Measurements from ENCODE around the gene FBLN5. TPM values are rescaled to one million over a fixed set of nuclear protein-coding genes. Genes with fewer than 3 reads are reported as not detected.

Gene FBLN5
- total and polyA plus RNA-seq, 2 donors (not counting 3 experiments of a cell fraction or from before 2014, with no cell fraction given), result 27.6 to 33.1 TPM

DNA sequence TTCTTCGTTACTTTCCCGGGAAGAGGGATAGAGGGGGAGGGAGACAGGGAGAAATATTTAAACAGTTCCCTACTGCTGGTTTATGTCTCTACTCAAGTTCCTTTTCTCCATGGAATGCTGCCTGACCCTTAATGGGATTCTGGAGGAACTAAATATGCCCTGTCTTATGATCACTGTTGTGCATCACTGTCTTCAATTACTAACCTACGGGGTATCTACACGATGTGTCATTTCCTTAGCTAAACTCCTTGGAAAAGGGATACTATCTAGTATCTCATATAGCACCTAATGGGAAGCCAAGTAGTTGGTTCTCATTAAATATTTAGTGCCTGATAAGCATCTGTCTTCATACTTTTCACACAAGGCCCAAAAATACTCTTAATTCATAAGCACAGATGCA lies 37.5 kb upstream of the FBLN5 start:
- peak; percentile 65 for DNase-seq (ENCODE audit: low read depth, low spot score)
- H2AFZ ChIP-seq (ENCODE audit: low read depth, low read length), result no peak overlapping the region
- peaks cover 5% of the 10 kb centered on the region for H3K79me2 ChIP-seq (ENCODE audit: control insufficient read depth, insufficient read depth, low read length)
- H3K36me3 ChIP-seq (ENCODE audit: control insufficient read depth in 2 of 2, extremely low read depth in 1 of 2, insufficient read depth in 2 of 2, low read length in 2 of 2), result peaks cover 3 to 6% of the 10 kb centered on the region in 2 experiments
- H4K20me1 ChIP-seq (replicated peaks; ENCODE audit: control insufficient read depth, extremely low read depth, insufficient read depth, low read length), result no peaks in the 10 kb centered on the region
- H3K9me3 ChIP-seq (replicated peaks; ENCODE audit: control insufficient read depth, insufficient read depth, low read length), result no peaks in the 10 kb centered on the region
- no peak for FAIRE-seq
- intact Hi-C loops (cut with micrococcal nuclease), result no loop called here
- dilution Hi-C loops (cut with MboI; ENCODE audit: extremely low pct_ligation_motif_present, low sequenced_read_pairs), result no loop called here
- BruUV-seq (replicated peaks), result no TSS peak
- no peaks in the 10 kb centered on the region for H3K9me1 ChIP-seq (replicated peaks; ENCODE audit: control insufficient read depth, extremely low read depth, insufficient read depth, low read length)
- no peaks in the 10 kb centered on the region for H3K27me3 ChIP-seq (ENCODE audit: control insufficient read depth in 2 of 2, insufficient read depth in 2 of 2, low read length in 2 of 2)
- CTCF ChIA-PET, result interaction anchor here (0.6 to 5.5 kb wide), 4 partner anchors 12 to 38 kb away, joined by 3 to 88 read pairs (median 4); no protein-coding TSS in a partner anchor
- TF ChIP-seq POLR2A (IDR thresholded peaks at IDR 0.05; ENCODE audit: low read depth, low read length), result no peak
- peak; percentile 51 for TF ChIP-seq FOS (IDR thresholded peaks at IDR 0.05; ENCODE audit: borderline replicate concordance, insufficient read depth, low read length)
- TF ChIP-seq, protein P1, sequence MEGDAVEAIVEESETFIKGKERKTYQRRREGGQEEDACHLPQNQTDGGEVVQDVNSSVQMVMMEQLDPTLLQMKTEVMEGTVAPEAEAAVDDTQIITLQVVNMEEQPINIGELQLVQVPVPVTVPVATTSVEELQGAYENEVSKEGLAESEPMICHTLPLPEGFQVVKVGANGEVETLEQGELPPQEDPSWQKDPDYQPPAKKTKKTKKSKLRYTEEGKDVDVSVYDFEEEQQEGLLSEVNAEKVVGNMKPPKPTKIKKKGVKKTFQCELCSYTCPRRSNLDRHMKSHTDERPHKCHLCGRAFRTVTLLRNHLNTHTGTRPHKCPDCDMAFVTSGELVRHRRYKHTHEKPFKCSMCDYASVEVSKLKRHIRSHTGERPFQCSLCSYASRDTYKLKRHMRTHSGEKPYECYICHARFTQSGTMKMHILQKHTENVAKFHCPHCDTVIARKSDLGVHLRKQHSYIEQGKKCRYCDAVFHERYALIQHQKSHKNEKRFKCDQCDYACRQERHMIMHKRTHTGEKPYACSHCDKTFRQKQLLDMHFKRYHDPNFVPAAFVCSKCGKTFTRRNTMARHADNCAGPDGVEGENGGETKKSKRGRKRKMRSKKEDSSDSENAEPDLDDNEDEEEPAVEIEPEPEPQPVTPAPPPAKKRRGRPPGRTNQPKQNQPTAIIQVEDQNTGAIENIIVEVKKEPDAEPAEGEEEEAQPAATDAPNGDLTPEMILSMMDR (IDR thresholded peaks at IDR 0.05; ENCODE audit: extremely low read depth in 1 of 2, insufficient read depth in 1 of 2, low read depth in 1 of 2, low read length in 2 of 2), result no peak
- TF ChIP-seq GATA2 (IDR thresholded peaks at IDR 0.05; ENCODE audit: insufficient read depth, insufficient read length, low read depth, low read length), result peak; percentile 72
- POLR2A ChIA-PET, result no interaction called here
- H3K4me1 ChIP-seq (ENCODE audit: control insufficient read depth, extremely low read depth, insufficient read depth, low read length), result peaks cover 46% of the 10 kb centered on the region
- H3K4me3 ChIP-seq (replicated peaks in 1 of 3; ENCODE audit: insufficient read depth in 1 of 3, low read depth in 1 of 3, low read length in 3 of 3), result no peak overlapping the region
- peak overlapping the region; percentile 8 for H3K4me2 ChIP-seq (ENCODE audit: insufficient read depth, low read length)
- H3K9ac ChIP-seq (replicated peaks; ENCODE audit: extremely low read depth, insufficient read depth, low read length), result no peak overlapping the region
- peak overlapping the region; percentile 51 for H3K27ac ChIP-seq (ENCODE audit: insufficient read depth, low read depth, low read length)

- ChIA-PET CTCF (interaction anchor here (5.5 kb wide), 1 partner anchor 13 kb away, joined by 88 read pairs; no protein-coding TSS in a partner anchor), POLR2A (interaction anchor here (0.6 kb wide), 1 partner anchor 8 kb away, joined by 6 read pairs; no protein-coding TSS in a partner anchor)
- no TSS peak for BruUV-seq (replicated peaks)
- Histone ChIP-seq H3K27me3 (ENCODE audit: control insufficient read depth in 2 of 2, insufficient read depth in 2 of 2, low read length in 2 of 2) (no peaks in the 10 kb centered on the region), H3K27ac (ENCODE audit: insufficient read depth, low read depth, low read length) (peak overlapping the region; percentile 39), H3K9me3 (replicated peaks; ENCODE audit: control insufficient read depth, insufficient read depth, low read length) (no peaks in the 10 kb centered on the region), H3K36me3 (ENCODE audit: control insufficient read depth in 2 of 2, extremely low read depth in 1 of 2, insufficient read depth in 2 of 2, low read length in 2 of 2) (peaks cover 3 to 6% of the 10 kb centered on the region in 2 experiments), H3K4me3 (replicated peaks in 1 of 3; ENCODE audit: insufficient read depth in 1 of 3, low read depth in 1 of 3, low read length in 3 of 3) (no peak overlapping the region), H3K9ac (replicated peaks; ENCODE audit: extremely low read depth, insufficient read depth, low read length) (no peak overlapping the region), H2AFZ (ENCODE audit: low read depth, low read length) (no peak overlapping the region), H3K4me2 (ENCODE audit: insufficient read depth, low read length) (peak overlapping the region; percentile 68), H4K20me1 (replicated peaks; ENCODE audit: control insufficient read depth, extremely low read depth, insufficient read depth, low read length) (no peaks in the 10 kb centered on the region), H3K9me1 (replicated peaks; ENCODE audit: control insufficient read depth, extremely low read depth, insufficient read depth, low read length) (no peaks in the 10 kb centered on the region), H3K4me1 (ENCODE audit: control insufficient read depth, extremely low read depth, insufficient read depth, low read length) (peaks cover 51% of the 10 kb centered on the region), H3K79me2 (ENCODE audit: control insufficient read depth, insufficient read depth, low read length) (peaks cover 7% of the 10 kb centered on the region)
- intact Hi-C loops (cut with micrococcal nuclease), result loop anchor here (5.0 kb wide), 2 partner anchors 124 to 474 kb away; partner anchors contain the start of gene ATXN3
- no peak for FAIRE-seq
- TF ChIP-seq POLR2A (IDR thresholded peaks at IDR 0.05; ENCODE audit: low read depth, low read length) (no peak), JUN (IDR thresholded peaks at IDR 0.05; ENCODE audit: borderline replicate concordance, insufficient read depth, insufficient read length, low read depth) (no peak), EZH2 (IDR thresholded peaks at IDR 0.05; ENCODE audit: borderline replicate concordance, low read depth, low read length, severe bottlenecking) (no peak), POLR2AphosphoS5 (IDR thresholded peaks at IDR 0.05; ENCODE audit: insufficient read depth, low read depth, low read length) (no peak), GATA2 (IDR thresholded peaks at IDR 0.05; ENCODE audit: insufficient read depth, insufficient read length, low read depth, low read length) (no peak), MYC (IDR thresholded peaks at IDR 0.05; ENCODE audit: low read depth, low read length) (no peak), MAX (IDR thresholded peaks at IDR 0.05; ENCODE audit: insufficient read depth, insufficient read length) (no peak), FOS (IDR thresholded peaks at IDR 0.05; ENCODE audit: borderline replicate concordance, insufficient read depth, low read length) (no peak)
- TF ChIP-seq, protein P1 (IDR thresholded peaks at IDR 0.05; ENCODE audit: extremely low read depth in 1 of 2, insufficient read depth in 1 of 2, low read depth in 1 of 2, low read length in 2 of 2), result no peak
- dilution Hi-C loops (cut with MboI; ENCODE audit: extremely low pct_ligation_motif_present, low sequenced_read_pairs), result no loop called here
- peak; percentile 82 for DNase-seq (ENCODE audit: low read depth, low spot score)
Observed at GRCh38 chr14:91983588-91983987, 36.1 kb upstream of the FBLN5 start.

Measured in endothelial cell of umbilical vein (primary cell).